ENCODE measurements around the gene OR4D2. TPM values are rescaled to one million over a fixed set of nuclear protein-coding genes. Genes with fewer than 3 reads are reported as not detected.

The OR4D2 gene
- polyA plus RNA-seq, 1 donor (not counting 4 experiments of a cell fraction or from before 2014, with no cell fraction given) = not detected

- no peak overlapping the region for H3K9ac ChIP-seq (ENCODE audit: control insufficient read depth, extremely low read depth, insufficient read depth, low read length)
- no peaks in the 10 kb centered on the region for H3K9me3 ChIP-seq (ENCODE audit: control insufficient read depth, low read depth, low read length)
- DNase-seq (ENCODE audit: low read depth, low spot score) (no peak), FAIRE-seq (no peak)
- TF ChIP-seq EZH2 (IDR thresholded peaks at IDR 0.05; ENCODE audit: low read length) (no peak), CTCF (optimal IDR thresholded peaks at IDR 0.05 in 1 of 3, IDR thresholded peaks at IDR 0.05 in 1 of 3, conservative IDR thresholded peaks at IDR 0.05 in 1 of 3; ENCODE audit: extremely low read depth in 1 of 3, insufficient read depth in 2 of 3, low read length in 3 of 3) (no peak)
- peaks cover 5 to 9% of the 10 kb centered on the region in 2 experiments for H3K36me3 ChIP-seq (ENCODE audit: control insufficient read depth in 2 of 2, extremely low read depth in 1 of 2, insufficient read depth in 2 of 2, low read length in 2 of 2)
- H2AFZ ChIP-seq (ENCODE audit: control insufficient read depth, low read length) = no peak overlapping the region
- H3K4me3 ChIP-seq (ENCODE audit: control insufficient read depth in 2 of 3, extremely low read depth in 1 of 3, insufficient read depth in 2 of 3, low read depth in 1 of 3, low read length in 3 of 3) = no peak overlapping the region
- H4K20me1 ChIP-seq (ENCODE audit: control insufficient read depth, extremely low read depth, insufficient read depth, low read length) = no peaks in the 10 kb centered on the region
- H3K79me2 ChIP-seq (ENCODE audit: control insufficient read depth, insufficient read depth, low read length) = no peaks in the 10 kb centered on the region
- no peaks in the 10 kb centered on the region for H3K27me3 ChIP-seq (ENCODE audit: control insufficient read depth, extremely low read depth, insufficient read depth, low read length)
- H3K4me1 ChIP-seq (ENCODE audit: control insufficient read depth, extremely low read depth, insufficient read depth, low read length) = no peaks in the 10 kb centered on the region
- dilution Hi-C loops (cut with MboI; ENCODE audit: extremely low pct_ligation_motif_present, low sequenced_read_pairs) = no loop called here
- H3K4me2 ChIP-seq (ENCODE audit: control insufficient read depth, extremely low read depth, insufficient read depth, low read depth, low read length) = no peak overlapping the region
- no peaks in the 10 kb centered on the region for H3K9me1 ChIP-seq (ENCODE audit: control insufficient read depth, extremely low read depth, insufficient read depth, low read length)
- no peak overlapping the region for H3K27ac ChIP-seq (ENCODE audit: control insufficient read depth, insufficient read depth, low read length)
These were observed 36.1 kb downstream of the OR4D2 start for GRCh38 chr17:58202859-58203258.

- TF ChIP-seq CTCF (optimal IDR thresholded peaks at IDR 0.05 in 1 of 3, IDR thresholded peaks at IDR 0.05 in 1 of 3, conservative IDR thresholded peaks at IDR 0.05 in 1 of 3; ENCODE audit: extremely low read depth in 1 of 3, insufficient read depth in 2 of 3, low read length in 3 of 3) (no peak), EZH2 (IDR thresholded peaks at IDR 0.05; ENCODE audit: low read length) (no peak)
- Histone ChIP-seq H3K79me2 (ENCODE audit: control insufficient read depth, insufficient read depth, low read length) (no peaks in the 10 kb centered on the region), H3K27ac (ENCODE audit: control insufficient read depth, insufficient read depth, low read length) (no peak overlapping the region), H3K9me1 (ENCODE audit: control insufficient read depth, extremely low read depth, insufficient read depth, low read length) (no peaks in the 10 kb centered on the region), H3K9me3 (ENCODE audit: control insufficient read depth, low read depth, low read length) (no peaks in the 10 kb centered on the region), H3K9ac (ENCODE audit: control insufficient read depth, extremely low read depth, insufficient read depth, low read length) (no peak overlapping the region), H3K4me2 (ENCODE audit: control insufficient read depth, extremely low read depth, insufficient read depth, low read depth, low read length) (no peak overlapping the region), H4K20me1 (ENCODE audit: control insufficient read depth, extremely low read depth, insufficient read depth, low read length) (no peaks in the 10 kb centered on the region), H3K4me3 (ENCODE audit: control insufficient read depth in 2 of 3, extremely low read depth in 1 of 3, insufficient read depth in 2 of 3, low read depth in 1 of 3, low read length in 3 of 3) (no peak overlapping the region), H3K27me3 (ENCODE audit: control insufficient read depth, extremely low read depth, insufficient read depth, low read length) (no peaks in the 10 kb centered on the region), H2AFZ (ENCODE audit: control insufficient read depth, low read length) (no peak overlapping the region), H3K4me1 (ENCODE audit: control insufficient read depth, extremely low read depth, insufficient read depth, low read length) (no peaks in the 10 kb centered on the region), H3K36me3 (ENCODE audit: control insufficient read depth in 2 of 2, extremely low read depth in 1 of 2, insufficient read depth in 2 of 2, low read length in 2 of 2) (peaks cover 5 to 9% of the 10 kb centered on the region in 2 experiments)
- no peak for FAIRE-seq
- dilution Hi-C loops (cut with MboI; ENCODE audit: extremely low pct_ligation_motif_present, low sequenced_read_pairs) = no loop called here
- no peak for DNase-seq (ENCODE audit: low read depth, low spot score)
These were observed 38.0 kb downstream of the OR4D2 start for GRCh38 chr17:58204796-58205195.

All from keratinocyte (primary cell).